Chondrocyte (in vitro differentiated cells): ENCODE measurements around the gene ABHD14A. TPM values are rescaled to one million over a fixed set of nuclear protein-coding genes. Genes with fewer than 3 reads are reported as not detected.
A peak's percentile ranks its signal among the peaks of the same experiment; 100 is the strongest.

Experiments
- DNase-seq: peaks from one replicate; pipeline ENCODE4 v3.0.0; 2021; ENCODE audit warnings: mixed read lengths, low spot score
- H3K27ac Mint-ChIP-seq: one replicate; pipeline ENCODE4 v1.8.0; 2021; ENCODE audit warnings: mild to moderate bottlenecking, moderate library complexity, mixed read lengths; ENCODE audit not compliant: unreplicated experiment
- H3K27me3 Mint-ChIP-seq: 2 replicates; pipeline ENCODE4 v1.8.0; 2021; ENCODE audit warnings: low read depth, mixed read lengths
- H3K36me3 Mint-ChIP-seq: 2 replicates; pipeline ENCODE4 v1.8.0; 2021; ENCODE audit warnings: low read depth, mixed read lengths
- H3K4me1 Mint-ChIP-seq: 2 replicates; pipeline ENCODE4 v1.8.0; 2021; ENCODE audit warnings: low read depth, mild to moderate bottlenecking, mixed read lengths
- H3K4me3 Mint-ChIP-seq: one replicate; pipeline ENCODE4 v1.8.0; 2021; ENCODE audit warnings: mild to moderate bottlenecking, moderate library complexity, mixed read lengths; ENCODE audit not compliant: unreplicated experiment
- H3K9me3 Mint-ChIP-seq: 2 replicates; pipeline ENCODE4 v1.8.0; 2021; ENCODE audit warnings: low read depth, mixed read lengths
- CTCF ChIP-seq: fragments of 200-600 bp; sonication (generic); IDR thresholded peaks from 2 replicates; pipeline ENCODE4 v1.5.0; 2021; ENCODE audit warnings: antibody characterized with exemption, mild to moderate bottlenecking, moderate library complexity
- total RNA-seq: library from RNA; stranded (reverse); gene quantifications from 3 replicates; pipeline ENCODE4 v1.2.1, GENCODE V29; 2021

Gene ABHD14A
- total RNA-seq, 1 donor from 2014 or later = 10.2 TPM

GRCh38 chr3:51955893-51956770, 18.7 kb upstream of the ABHD14A start:
- peak; percentile 75 for TF ChIP-seq CTCF
- peak; percentile 92 for DNase-seq
- Mint-ChIP-seq H3K36me3 (peaks cover 7% of the 10 kb centered on the region), H3K9me3 (no peaks in the 10 kb centered on the region), H3K4me1 (no peaks in the 10 kb centered on the region), H3K27ac (no peak overlapping the region), H3K4me3 (no peak overlapping the region), H3K27me3 (peaks cover 5% of the 10 kb centered on the region)

- DNase-seq = no peak
- peak; percentile 9 for TF ChIP-seq CTCF
- peaks cover 4% of the 10 kb centered on the region for H3K27me3 Mint-ChIP-seq
- no peaks in the 10 kb centered on the region for H3K4me1 Mint-ChIP-seq
- H3K9me3 Mint-ChIP-seq = no peaks in the 10 kb centered on the region
- peaks cover 7% of the 10 kb centered on the region for H3K36me3 Mint-ChIP-seq
- no peak overlapping the region for H3K27ac Mint-ChIP-seq
- H3K4me3 Mint-ChIP-seq = no peak overlapping the region
Measured at GRCh38 chr3:51957520-51958205, 17.2 kb upstream of the ABHD14A start.

GRCh38 chr3:51958603-51959521, 16.0 kb upstream of the ABHD14A start:
- no peaks in the 10 kb centered on the region for H3K9me3 Mint-ChIP-seq
- H3K27ac Mint-ChIP-seq = no peak overlapping the region
- H3K36me3 Mint-ChIP-seq = peaks cover 7% of the 10 kb centered on the region
- H3K4me3 Mint-ChIP-seq = no peak overlapping the region
- no peaks in the 10 kb centered on the region for H3K4me1 Mint-ChIP-seq
- no peak for TF ChIP-seq CTCF
- peak; percentile 88 for DNase-seq
- peaks cover 2% of the 10 kb centered on the region for H3K27me3 Mint-ChIP-seq

GRCh38 chr3:51959651-51960050, 15.2 kb upstream of the ABHD14A start:
- DNase-seq = no peak
- peaks cover 7% of the 10 kb centered on the region for H3K36me3 Mint-ChIP-seq
- H3K4me3 Mint-ChIP-seq = no peak overlapping the region
- H3K27ac Mint-ChIP-seq = no peak overlapping the region
- no peaks in the 10 kb centered on the region for H3K9me3 Mint-ChIP-seq
- peaks cover 3% of the 10 kb centered on the region for H3K4me1 Mint-ChIP-seq
- TF ChIP-seq CTCF = no peak
- no peaks in the 10 kb centered on the region for H3K27me3 Mint-ChIP-seq

GRCh38 chr3:51960386-51960785, 14.5 kb upstream of the ABHD14A start:
- DNase-seq = no peak
- TF ChIP-seq CTCF = no peak
- H3K27me3 Mint-ChIP-seq = no peaks in the 10 kb centered on the region
- no peak overlapping the region for H3K27ac Mint-ChIP-seq
- peaks cover 7% of the 10 kb centered on the region for H3K36me3 Mint-ChIP-seq
- no peaks in the 10 kb centered on the region for H3K9me3 Mint-ChIP-seq
- H3K4me3 Mint-ChIP-seq = no peak overlapping the region
- peaks cover 11% of the 10 kb centered on the region for H3K4me1 Mint-ChIP-seq
